Measurements from ENCODE around the gene RYR3.

Gene RYR3

DNA sequence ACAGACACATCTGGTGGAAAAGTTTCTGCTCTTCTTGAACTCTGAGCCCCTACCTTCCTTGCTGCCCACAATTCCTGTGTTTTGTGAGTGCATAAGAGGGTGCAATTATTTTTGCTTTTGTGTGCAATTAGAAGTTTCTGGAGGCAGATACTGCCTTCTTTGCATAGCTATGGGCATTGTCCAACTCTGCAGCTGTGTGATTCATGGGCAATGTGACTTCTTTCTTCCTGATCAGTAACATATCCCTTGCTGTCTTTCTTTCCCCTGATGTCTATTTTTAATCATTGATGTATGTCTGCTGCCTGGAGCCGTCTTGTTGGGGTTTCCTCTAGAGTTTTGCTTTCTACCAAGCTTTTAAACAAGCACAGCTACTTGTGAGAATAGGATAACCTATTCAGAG is 336.0 kb downstream of the RYR3 start:
- TF ChIP-seq TOX (CRISPR knock-in tag; IDR thresholded peaks at IDR 0.05; ENCODE audit: borderline replicate concordance): no peak
- TF ChIP-seq ZNF565 (CRISPR knock-in tag; conservative IDR thresholded peaks at IDR 0.05; ENCODE audit: low read depth): no peak
- TF ChIP-seq ZC3H10 (CRISPR knock-in tag; IDR thresholded peaks at IDR 0.05): no peak
- TF ChIP-seq OSR1 (CRISPR knock-in tag; IDR thresholded peaks at IDR 0.05): no peak
- no peak for TF ChIP-seq ZNF8 (CRISPR knock-in tag; IDR thresholded peaks at IDR 0.05)
- no peak for TF ChIP-seq ARNTL (CRISPR knock-in tag; IDR thresholded peaks at IDR 0.05; ENCODE audit: borderline replicate concordance, low read depth)
- no peak for TF ChIP-seq ZFP30 (CRISPR knock-in tag; IDR thresholded peaks at IDR 0.05)
- TF ChIP-seq PPARA (CRISPR knock-in tag; IDR thresholded peaks at IDR 0.05; ENCODE audit: borderline replicate concordance): no peak
- no peak for TF ChIP-seq ESRRG (CRISPR knock-in tag; IDR thresholded peaks at IDR 0.05)
- no peak for TF ChIP-seq TCF4 (CRISPR knock-in tag; IDR thresholded peaks at IDR 0.05; ENCODE audit: borderline replicate concordance)
- TF ChIP-seq CSRNP3 (CRISPR knock-in tag; IDR thresholded peaks at IDR 0.05): no peak
- no peak for TF ChIP-seq RARB (CRISPR knock-in tag; IDR thresholded peaks at IDR 0.05)
- TF ChIP-seq, protein P1, sequence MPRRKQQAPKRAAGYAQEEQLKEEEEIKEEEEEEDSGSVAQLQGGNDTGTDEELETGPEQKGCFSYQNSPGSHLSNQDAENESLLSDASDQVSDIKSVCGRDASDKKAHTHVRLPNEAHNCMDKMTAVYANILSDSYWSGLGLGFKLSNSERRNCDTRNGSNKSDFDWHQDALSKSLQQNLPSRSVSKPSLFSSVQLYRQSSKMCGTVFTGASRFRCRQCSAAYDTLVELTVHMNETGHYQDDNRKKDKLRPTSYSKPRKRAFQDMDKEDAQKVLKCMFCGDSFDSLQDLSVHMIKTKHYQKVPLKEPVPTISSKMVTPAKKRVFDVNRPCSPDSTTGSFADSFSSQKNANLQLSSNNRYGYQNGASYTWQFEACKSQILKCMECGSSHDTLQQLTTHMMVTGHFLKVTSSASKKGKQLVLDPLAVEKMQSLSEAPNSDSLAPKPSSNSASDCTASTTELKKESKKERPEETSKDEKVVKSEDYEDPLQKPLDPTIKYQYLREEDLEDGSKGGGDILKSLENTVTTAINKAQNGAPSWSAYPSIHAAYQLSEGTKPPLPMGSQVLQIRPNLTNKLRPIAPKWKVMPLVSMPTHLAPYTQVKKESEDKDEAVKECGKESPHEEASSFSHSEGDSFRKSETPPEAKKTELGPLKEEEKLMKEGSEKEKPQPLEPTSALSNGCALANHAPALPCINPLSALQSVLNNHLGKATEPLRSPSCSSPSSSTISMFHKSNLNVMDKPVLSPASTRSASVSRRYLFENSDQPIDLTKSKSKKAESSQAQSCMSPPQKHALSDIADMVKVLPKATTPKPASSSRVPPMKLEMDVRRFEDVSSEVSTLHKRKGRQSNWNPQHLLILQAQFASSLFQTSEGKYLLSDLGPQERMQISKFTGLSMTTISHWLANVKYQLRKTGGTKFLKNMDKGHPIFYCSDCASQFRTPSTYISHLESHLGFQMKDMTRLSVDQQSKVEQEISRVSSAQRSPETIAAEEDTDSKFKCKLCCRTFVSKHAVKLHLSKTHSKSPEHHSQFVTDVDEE (CRISPR knock-in tag; IDR thresholded peaks at IDR 0.05): no peak
- TF ChIP-seq ISL1 (CRISPR knock-in tag; IDR thresholded peaks at IDR 0.05): no peak
- ATAC-seq: no peak

- no peak for ATAC-seq
These were observed 338.6 kb downstream of the RYR3 start for GRCh38 chr15:33649217-33649933.

More at GRCh38 chr15:33649217-33649933, 338.6 kb downstream of the RYR3 start:
- TF ChIP-seq, protein P2, sequence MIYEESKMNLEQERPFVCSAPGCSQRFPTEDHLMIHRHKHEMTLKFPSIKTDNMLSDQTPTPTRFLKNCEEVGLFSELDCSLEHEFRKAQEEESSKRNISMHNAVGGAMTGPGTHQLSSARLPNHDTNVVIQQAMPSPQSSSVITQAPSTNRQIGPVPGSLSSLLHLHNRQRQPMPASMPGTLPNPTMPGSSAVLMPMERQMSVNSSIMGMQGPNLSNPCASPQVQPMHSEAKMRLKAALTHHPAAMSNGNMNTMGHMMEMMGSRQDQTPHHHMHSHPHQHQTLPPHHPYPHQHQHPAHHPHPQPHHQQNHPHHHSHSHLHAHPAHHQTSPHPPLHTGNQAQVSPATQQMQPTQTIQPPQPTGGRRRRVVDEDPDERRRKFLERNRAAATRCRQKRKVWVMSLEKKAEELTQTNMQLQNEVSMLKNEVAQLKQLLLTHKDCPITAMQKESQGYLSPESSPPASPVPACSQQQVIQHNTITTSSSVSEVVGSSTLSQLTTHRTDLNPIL (CRISPR knock-in tag; IDR thresholded peaks at IDR 0.05; ENCODE audit: low read depth): no peak
- TF ChIP-seq GLIS3 (CRISPR knock-in tag; IDR thresholded peaks at IDR 0.05) (no peak), RARB (CRISPR knock-in tag; IDR thresholded peaks at IDR 0.05) (no peak), ZFP30 (CRISPR knock-in tag; IDR thresholded peaks at IDR 0.05) (no peak), TOX (CRISPR knock-in tag; IDR thresholded peaks at IDR 0.05; ENCODE audit: borderline replicate concordance) (no peak), PATZ1 (CRISPR knock-in tag; IDR thresholded peaks at IDR 0.05; ENCODE audit: borderline replicate concordance) (no peak), CSRNP3 (CRISPR knock-in tag; IDR thresholded peaks at IDR 0.05) (no peak), SNAI2 (CRISPR knock-in tag; IDR thresholded peaks at IDR 0.05) (no peak), CSDC2 (CRISPR knock-in tag; IDR thresholded peaks at IDR 0.05) (no peak), TCF4 (CRISPR knock-in tag; IDR thresholded peaks at IDR 0.05; ENCODE audit: borderline replicate concordance) (no peak), ESRRG (CRISPR knock-in tag; IDR thresholded peaks at IDR 0.05) (no peak), PPARA (CRISPR knock-in tag; IDR thresholded peaks at IDR 0.05; ENCODE audit: borderline replicate concordance) (no peak), ZC3H10 (CRISPR knock-in tag; IDR thresholded peaks at IDR 0.05) (no peak), OSR1 (CRISPR knock-in tag; IDR thresholded peaks at IDR 0.05) (no peak), ZFP3 (CRISPR knock-in tag; IDR thresholded peaks at IDR 0.05) (no peak), ARNTL (CRISPR knock-in tag; IDR thresholded peaks at IDR 0.05; ENCODE audit: borderline replicate concordance, low read depth) (no peak), POU6F1 (CRISPR knock-in tag; IDR thresholded peaks at IDR 0.05; ENCODE audit: borderline replicate concordance, low read depth) (no peak), BACH2 (CRISPR knock-in tag; IDR thresholded peaks at IDR 0.05; ENCODE audit: borderline replicate concordance) (no peak), ZNF565 (CRISPR knock-in tag; conservative IDR thresholded peaks at IDR 0.05; ENCODE audit: low read depth) (no peak)
- TF ChIP-seq, protein P1 (CRISPR knock-in tag; IDR thresholded peaks at IDR 0.05): no peak
